ENCODE measurements around the gene CTNNA2. TPM values are rescaled to one million over a fixed set of nuclear protein-coding genes. Genes with fewer than 3 reads are reported as not detected.

The CTNNA2 gene
- total and polyA plus RNA-seq, 11 donors, result 0.20 to 0.81 TPM; not detected in 9

- Histone ChIP-seq H3K4me1 (no peaks in the 10 kb centered on the region), H3K36me3 (no peaks in the 10 kb centered on the region), H3K9me3 (no peaks in the 10 kb centered on the region), H3K4me3 (no peak overlapping the region), H3K27me3 (no peaks in the 10 kb centered on the region), H3K27ac (no peak overlapping the region)
- ATAC-seq, result no peak
- no peak for DNase-seq
- intact Hi-C loops (cut with DNase I), result no loop called here
- WGBS, 4 donors, result 93 to 100% (median 97%) methylated on average over 1 of the region's 1 CpG
- no peak for TF ChIP-seq POLR2A (IDR thresholded peaks at IDR 0.05)
- TF ChIP-seq, protein P1, sequence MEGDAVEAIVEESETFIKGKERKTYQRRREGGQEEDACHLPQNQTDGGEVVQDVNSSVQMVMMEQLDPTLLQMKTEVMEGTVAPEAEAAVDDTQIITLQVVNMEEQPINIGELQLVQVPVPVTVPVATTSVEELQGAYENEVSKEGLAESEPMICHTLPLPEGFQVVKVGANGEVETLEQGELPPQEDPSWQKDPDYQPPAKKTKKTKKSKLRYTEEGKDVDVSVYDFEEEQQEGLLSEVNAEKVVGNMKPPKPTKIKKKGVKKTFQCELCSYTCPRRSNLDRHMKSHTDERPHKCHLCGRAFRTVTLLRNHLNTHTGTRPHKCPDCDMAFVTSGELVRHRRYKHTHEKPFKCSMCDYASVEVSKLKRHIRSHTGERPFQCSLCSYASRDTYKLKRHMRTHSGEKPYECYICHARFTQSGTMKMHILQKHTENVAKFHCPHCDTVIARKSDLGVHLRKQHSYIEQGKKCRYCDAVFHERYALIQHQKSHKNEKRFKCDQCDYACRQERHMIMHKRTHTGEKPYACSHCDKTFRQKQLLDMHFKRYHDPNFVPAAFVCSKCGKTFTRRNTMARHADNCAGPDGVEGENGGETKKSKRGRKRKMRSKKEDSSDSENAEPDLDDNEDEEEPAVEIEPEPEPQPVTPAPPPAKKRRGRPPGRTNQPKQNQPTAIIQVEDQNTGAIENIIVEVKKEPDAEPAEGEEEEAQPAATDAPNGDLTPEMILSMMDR (IDR thresholded peaks at IDR 0.05), result no peak
These were observed 589.2 kb downstream of the CTNNA2 start for GRCh38 chr2:80102026-80102425.

- H3K9me3 ChIP-seq, result peaks cover 0 to 4% (median 0%) of the 10 kb centered on the region in 12 donors
- TF ChIP-seq, protein P1 (IDR thresholded peaks at IDR 0.05), result no peak
- no peak for TF ChIP-seq POLR2A (IDR thresholded peaks at IDR 0.05)
- H3K4me3 ChIP-seq, result no peak overlapping the region
- no peaks in the 10 kb centered on the region for H3K27me3 ChIP-seq
- 79 to 87% (median 81%) methylated on average over 7 of the region's 7 CpGs for WGBS, 4 donors
- no peak for DNase-seq
- no peak for ATAC-seq
- H3K36me3 ChIP-seq, result no peaks in the 10 kb centered on the region
- no peak overlapping the region for H3K27ac ChIP-seq
- H3K4me1 ChIP-seq, result no peaks in the 10 kb centered on the region
- intact Hi-C loops (cut with DNase I), result no loop called here
These were observed 592.3 kb downstream of the CTNNA2 start for GRCh38 chr2:80105015-80105640.

DNA sequence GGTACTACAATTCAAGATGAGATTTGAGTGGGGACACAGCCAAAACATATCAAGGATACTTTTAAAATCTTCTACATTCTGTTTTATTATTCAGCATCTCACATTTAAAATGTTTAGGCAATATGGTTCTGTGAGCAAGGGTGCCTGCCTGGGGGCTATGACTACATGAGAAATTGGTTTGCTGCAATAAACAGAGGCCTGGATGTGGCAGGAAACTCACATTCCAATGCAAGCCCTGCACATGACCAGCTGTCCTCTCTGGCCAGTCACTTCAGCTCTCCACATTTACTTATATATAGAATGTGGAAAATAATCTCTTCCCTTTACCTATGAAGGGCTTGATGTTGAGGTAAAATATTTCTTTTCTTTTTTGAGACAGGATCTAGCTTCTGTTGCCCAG lies 598.3 kb downstream of the CTNNA2 start:
- intact Hi-C loops (cut with DNase I), result no loop called here
- ATAC-seq, result no peak

GRCh38 chr2:80112790-80113189 lies 599.9 kb downstream of the CTNNA2 start:
- intact Hi-C loops (cut with DNase I), result no loop called here
- WGBS, 4 donors, result 69 to 88% (median 82%) methylated on average over 3 of the region's 3 CpGs
- H3K4me1 ChIP-seq, result no peaks in the 10 kb centered on the region
- H3K36me3 ChIP-seq, result no peaks in the 10 kb centered on the region
- ATAC-seq, result no peak
- H3K27me3 ChIP-seq, result no peaks in the 10 kb centered on the region
- peaks cover 0 to 15% (median 0%) of the 10 kb centered on the region in 12 donors for H3K9me3 ChIP-seq
- no peak for TF ChIP-seq POLR2A (IDR thresholded peaks at IDR 0.05)
- TF ChIP-seq, protein P1 (IDR thresholded peaks at IDR 0.05), result no peak
- DNase-seq, result no peak
- no peak overlapping the region for H3K4me3 ChIP-seq
- H3K27ac ChIP-seq, result no peak overlapping the region

More for the DNA sequence above, 598.3 kb downstream of the CTNNA2 start:
- no peak overlapping the region for H3K27ac ChIP-seq
- no peaks in the 10 kb centered on the region for H3K4me1 ChIP-seq
- no peaks in the 10 kb centered on the region for H3K27me3 ChIP-seq
- DNase-seq, result no peak
- H3K9me3 ChIP-seq, result peaks cover 0 to 15% (median 0%) of the 10 kb centered on the region in 12 donors
- H3K4me3 ChIP-seq, result no peak overlapping the region
- no peak for TF ChIP-seq POLR2A (IDR thresholded peaks at IDR 0.05)
- TF ChIP-seq, protein P1 (IDR thresholded peaks at IDR 0.05), result no peak
- no peaks in the 10 kb centered on the region for H3K36me3 ChIP-seq
